NCI-H510A treated with DMSO at 0.1 percent for 48 hours (cell line): ENCODE data around the gene KMT2A.
"Not testable (repeated sequence)": the region's sequence is repeated elsewhere in the genome, so short reads cannot be mapped to it uniquely, and the experiment has no call there.

Experiments
- DNase-seq: peaks from one replicate; lab custom pipeline; 2025; lab: John Stamatoyannopoulos, UW

The KMT2A gene

DNA sequence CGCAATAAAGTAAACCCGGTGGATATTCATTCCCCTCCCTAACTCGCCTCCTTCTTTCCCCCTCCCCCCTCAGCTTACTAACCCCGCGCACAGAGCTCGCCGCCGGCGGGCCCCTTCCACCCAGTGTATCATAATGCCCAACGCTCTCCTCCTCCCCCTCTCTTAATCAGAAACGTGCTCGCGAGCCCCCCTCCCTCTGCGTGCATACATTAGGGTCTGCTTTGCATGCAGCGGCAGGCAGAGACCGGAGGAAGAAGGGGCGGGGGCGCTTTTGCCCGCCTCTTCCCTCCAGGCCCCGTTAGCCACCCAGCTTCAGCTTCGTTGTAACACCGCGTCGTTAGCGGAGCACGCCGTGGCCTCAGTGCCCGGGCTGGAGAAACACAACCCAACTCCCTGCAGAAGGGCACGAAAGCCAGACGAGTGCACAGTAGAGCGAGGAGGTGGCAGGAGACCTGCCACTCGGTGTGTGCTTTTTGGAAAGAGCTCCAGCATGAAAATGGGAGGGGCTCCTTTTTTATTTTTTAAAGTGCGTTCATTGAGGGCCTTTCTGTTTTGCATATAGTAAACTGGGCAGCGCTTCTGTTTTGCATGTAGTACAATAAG, 901 bp upstream of the KMT2A start:
- DNase-seq, result peak; percentile 83

DNA sequence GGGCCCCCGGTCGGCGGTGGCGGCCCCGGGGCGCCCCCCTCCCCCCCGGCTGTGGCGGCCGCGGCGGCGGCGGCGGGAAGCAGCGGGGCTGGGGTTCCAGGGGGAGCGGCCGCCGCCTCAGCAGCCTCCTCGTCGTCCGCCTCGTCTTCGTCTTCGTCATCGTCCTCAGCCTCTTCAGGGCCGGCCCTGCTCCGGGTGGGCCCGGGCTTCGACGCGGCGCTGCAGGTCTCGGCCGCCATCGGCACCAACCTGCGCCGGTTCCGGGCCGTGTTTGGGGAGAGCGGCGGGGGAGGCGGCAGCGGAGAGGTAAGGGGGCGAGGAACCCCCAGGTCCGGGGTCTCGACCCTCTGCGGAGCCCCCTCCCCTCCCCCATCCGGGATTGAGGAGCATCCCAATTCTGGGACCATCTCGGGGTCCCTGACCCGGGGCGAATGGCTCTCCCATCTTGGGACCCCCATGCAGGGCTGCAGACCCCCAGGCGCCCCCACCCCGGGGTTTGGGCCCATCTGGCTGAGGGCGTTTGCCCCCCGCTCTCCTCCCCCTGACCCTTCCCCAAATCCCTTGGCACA, 431 bp downstream of the KMT2A start:
- no peak for DNase-seq

DNA sequence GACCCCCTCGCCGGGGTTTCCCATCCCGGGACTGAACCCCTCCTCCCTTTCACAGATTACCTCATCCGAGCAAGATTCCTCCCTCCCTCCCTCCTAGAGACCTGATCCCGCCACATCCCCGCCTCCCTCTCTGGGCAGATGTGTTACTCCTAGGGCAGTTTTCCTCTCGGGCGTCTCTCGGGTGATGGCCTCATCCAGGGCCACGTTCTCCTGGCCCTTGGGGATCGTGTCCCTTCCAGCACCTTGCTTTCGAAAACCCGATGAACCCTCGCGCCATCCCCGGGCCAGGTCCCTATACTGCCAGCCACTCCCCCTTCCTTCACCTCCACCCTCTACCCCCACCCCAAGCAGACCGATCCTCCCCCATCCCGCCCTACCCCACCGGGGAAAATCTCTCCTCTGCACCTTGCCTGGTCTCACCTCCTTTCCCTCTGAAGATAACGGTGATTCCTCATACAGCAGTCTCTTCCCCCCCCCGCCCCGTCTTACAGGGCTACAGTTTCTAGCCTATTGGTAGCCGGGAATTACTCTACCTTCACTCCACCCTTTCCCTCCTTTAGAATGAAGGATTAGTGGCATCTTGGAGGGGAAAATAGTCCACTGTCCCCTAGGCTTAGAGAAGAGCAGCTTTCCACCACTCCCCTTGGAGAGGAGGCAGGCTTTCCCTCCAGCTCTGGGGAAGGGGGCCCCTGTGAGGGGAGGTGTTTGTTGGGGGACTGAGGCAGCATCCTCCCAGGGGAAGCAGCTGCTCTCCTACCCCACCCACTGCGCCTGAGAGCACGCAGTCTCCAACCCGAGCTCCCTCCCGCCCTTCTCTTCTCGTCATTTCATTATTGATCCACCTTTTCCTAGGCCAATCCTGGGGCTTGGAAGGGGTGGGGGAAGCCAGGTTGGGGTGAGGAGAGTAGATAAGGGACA, 1.2 kb downstream of the KMT2A start:
- DNase-seq, result peak; percentile 58

DNA sequence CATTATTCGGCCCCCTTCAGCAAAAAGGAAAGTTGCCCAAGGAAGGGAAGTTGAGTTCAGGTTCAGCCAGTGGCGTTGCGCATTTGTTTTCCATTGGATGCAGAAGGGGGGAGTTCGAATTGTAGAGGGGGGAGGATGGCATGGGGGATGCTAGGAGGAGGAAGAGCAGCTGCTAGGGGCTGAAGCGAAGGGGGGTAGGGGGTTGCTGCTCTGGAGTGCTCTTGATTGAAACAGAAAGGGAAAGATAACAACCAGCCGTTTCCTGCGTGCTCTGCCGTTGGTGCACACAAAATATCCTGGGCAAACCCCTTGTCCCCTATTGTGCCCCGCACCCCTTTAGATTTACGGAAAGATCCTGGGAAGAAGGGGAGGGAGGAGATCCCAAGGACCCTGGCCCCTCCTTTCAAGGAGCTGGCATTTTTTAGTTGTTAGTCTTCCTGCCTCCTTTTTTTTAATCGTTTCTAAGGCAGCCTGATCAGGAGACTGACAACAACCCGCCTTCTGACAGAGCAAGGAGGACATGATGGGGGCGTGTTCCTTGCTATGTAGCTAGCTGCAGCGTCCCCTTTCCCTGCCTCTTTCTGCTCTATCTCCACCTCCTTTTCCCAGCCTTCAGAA, 2.1 kb downstream of the KMT2A start:
- peak; percentile 49 for DNase-seq

DNA sequence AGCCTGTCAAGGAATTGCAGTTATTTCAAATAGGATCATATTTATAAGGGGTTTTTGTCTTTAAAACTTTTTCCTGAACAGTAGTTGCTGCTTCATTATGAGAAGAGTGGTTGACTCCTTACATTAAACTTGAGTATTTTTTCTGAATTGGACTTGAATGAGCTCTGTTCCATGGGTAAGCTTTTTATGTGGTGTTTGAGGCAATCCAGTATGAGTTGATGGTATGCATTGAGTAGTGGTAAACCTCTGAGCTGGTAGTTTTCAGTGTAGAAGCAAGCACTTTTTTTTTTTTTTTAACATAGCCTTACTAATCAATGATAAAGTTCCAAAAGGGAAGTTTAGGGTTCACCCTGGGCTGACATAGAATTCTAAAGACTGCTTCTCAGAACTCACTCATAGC, 3.4 kb downstream of the KMT2A start:
- no peak for DNase-seq

DNA sequence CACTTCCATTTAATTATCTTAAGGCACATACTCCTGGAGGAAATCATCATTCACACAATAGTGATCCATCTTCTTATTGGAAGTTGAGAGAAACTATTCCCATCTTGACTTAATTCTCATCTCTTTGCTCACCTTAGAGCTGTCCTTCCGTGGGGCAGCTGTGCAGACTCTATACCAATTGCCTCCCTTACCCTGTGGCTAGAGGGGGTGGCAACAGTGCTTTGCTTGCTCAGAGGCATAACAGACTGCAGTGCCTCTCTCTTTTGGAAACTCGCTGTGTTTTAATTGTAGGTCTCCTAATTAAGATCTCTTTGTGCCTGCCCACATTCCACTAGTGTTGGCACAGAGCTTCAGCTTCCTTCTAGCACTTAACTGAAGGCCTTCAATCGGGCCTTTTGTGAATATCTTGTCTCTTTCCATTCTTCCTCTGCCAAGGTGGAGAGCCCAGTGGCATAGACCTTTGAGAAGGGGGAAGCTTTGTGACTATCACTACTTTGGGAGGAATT, 5.5 kb downstream of the KMT2A start:
- no peak for DNase-seq

DNA sequence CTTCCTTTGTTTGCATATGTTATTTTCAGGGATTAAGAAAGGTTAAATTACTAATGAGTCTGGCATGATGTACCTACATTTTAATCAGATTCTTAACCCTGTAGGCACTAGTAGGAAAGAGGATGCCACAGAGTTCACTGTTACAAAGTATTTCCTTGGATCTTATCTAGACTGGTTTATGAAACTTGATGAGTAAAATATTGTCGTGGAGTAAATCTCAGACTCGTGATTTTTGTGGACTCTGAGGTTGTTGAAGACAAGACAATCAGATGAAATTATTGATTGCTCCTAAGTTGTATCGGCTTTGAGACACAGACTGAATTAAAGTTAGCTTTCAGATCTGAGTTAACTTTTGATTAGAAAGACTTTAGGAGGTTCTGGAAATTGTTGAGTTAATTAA, 6.0 kb downstream of the KMT2A start:
- DNase-seq, result no peak

DNA sequence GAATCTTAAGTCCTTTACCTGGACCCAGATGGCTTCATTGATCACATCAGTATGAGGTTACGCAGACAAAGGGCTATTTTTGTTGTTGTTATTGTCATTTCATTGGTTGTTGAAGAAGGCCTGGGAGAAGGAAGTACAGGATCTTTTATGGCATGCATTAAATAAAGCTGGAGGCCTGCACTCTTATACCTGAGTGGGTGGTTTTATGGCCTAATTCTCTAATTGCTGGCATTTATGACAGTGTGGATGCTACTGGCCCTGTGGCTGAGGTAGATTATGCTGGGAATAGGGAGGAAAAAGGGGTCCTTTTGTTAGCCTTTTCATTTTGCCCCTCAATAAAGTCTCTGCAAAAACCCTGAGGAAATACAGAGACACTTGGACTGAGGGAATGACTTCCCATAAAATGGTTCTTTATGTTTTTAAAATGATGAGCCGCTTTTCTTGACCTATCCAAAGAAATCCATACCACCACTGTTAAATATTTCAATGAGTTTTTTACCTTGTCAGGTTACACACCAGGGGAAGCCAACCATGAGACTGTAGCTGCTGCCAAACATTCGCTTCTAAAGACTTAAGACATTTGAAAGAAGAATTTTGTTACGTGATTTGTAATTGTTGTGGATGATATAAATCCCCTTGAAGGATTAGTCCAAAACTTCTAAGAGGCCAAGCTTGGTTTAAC, 6.8 kb downstream of the KMT2A start:
- no peak for DNase-seq

DNA sequence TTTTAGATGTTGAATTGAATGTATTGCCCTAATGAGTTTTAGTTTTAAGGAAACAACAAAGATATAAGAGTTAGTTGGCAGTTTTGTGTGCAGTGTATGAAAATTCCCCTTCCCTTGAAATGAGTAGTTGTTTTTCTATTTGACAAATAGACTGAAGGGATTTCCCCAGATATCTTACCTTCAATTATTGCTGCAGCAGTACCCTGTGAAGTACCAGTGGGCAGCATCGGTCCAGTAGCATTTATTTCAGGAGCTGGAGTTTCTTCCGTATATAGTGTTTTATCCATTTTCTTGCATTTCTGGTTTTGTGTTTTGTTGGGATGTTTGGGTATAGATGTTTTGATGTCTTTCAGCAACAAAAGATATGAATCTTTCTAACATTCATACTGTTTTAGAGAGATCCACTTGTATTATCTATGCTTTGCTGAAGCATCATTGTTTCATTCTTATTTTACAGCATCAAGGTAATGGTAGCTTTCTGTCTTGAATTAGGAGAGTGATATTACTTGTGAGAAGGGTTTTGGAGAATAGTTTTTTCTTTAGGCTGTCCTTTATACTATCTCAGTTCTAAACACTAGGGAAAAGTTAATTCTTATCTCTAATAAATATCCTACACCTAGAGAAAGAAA, 7.4 kb downstream of the KMT2A start:
- DNase-seq, result no peak

DNA sequence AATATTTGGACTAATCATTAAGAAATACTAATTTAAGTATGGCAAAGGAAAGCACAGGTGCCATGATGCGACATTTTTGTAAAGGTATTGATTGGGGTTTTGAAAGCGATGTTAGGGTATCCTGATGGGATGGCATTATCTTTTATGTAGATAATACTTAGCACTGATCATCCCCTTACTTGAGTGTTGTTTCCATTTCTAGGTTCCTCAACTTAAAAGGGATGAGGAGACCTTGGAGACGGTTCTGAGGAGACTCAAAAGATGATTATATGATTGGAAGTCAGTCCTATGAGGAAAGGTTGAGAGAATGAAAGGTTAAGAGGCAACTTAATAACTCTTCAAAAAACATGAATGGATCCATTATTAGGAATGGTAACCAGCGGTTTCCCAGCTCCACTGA, 11.1 kb downstream of the KMT2A start:
- no peak for DNase-seq

DNA sequence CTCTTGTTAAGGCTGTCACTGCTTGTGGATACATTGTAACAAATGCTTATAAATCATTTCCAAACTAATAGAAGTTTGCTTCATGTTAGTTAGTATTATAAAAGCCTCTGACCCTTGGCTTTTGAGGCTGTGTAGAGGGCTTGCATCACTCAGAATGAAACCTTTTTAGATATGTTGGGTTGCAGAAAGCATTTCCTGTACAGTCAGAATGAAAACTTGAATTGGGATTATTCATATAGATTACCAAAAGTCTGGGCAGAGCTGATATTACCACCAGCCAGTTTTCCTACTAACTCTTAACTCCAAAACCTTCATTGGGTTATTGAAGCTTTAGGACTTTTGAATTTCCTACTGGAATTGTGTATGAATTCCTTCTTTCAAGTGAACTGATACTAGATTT, 12.0 kb downstream of the KMT2A start:
- DNase-seq, result no peak

DNA sequence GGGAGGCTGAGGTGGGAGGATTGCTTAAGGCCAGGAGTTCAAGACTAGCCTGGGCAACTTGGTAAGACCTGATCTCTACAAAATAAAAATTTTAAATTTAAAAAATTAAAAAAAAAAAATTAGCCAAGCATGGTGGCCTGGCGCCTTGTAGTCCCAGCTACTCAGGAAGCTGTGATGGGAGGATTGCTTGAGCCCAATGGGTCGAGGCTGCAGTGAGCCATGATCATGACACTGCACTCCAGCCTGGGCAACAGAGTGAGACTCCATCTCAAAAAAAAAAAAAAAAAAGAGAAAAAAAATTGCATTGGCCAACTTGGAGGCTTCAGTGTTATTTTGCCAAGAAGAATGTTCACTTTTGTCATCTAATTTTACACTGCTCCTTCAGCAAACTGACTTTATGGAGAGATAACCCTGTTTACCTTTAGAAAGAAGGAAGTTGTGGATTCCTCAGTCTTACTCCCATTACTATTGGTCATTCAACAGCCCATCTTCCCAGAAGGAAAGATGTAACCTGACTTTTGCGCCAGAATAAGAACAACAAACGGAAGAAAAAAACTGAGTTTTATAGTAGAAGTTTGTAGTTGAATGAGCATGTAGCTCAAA, 13.1 kb downstream of the KMT2A start:
- no peak for DNase-seq

DNA sequence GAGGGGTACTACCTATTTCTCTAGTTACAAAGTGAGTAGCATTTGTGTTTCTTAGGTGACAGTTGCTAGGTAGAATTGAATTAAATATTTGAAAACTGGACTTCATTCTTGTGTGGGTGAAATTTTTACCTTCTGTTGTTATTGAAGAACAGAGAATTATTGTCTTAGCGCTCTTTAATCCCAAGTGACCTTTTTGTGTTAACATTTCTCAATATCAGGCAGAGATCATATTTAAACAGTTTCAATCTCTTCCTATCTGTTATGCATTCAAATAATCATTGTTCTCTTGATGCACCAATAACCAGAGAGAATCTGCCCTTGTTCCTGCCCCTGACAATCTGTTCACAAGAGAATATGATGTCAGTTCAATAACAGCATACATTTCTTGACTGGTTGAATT, 14.2 kb downstream of the KMT2A start:
- DNase-seq, result no peak

DNA sequence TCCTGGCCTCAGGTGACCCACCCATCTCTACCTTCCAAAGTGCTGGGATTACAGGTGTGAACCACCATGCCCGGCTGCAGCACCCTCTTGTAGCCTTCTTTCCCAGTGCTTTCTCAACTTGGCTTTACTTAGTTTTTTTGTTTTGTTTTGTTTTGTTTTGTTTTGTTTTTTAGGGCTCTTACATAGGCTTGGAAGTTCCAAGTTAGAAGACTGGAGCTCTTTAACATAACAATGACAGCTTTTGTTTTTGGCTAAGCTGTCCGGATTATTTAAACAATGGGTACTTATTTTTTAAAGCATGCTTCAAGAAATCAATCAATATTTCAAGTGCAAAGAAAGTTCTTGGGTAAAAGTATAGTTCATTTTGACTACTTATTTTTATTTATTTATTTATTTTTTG, 25.9 kb downstream of the KMT2A start:
- no peak for DNase-seq

DNA sequence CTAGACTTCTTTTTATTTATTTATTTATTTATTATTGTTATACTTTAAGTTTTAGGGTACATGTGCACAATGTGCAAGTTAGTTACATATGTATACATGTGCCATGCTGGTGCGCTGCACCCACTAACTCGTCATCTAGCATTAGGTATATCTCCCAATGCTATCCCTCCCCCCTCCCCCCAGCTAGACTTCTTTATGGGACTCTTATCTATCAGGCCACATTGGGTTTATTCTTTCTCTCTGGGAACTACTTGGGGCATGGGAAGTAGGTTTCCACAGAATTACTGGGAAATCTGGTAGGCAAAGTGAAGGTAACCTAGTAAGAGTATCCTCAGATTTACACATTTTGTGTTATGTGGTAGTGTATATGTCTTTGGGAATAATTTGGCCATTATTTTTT, 32.7 kb downstream of the KMT2A start:
- DNase-seq, result not testable (repeated sequence)

DNA sequence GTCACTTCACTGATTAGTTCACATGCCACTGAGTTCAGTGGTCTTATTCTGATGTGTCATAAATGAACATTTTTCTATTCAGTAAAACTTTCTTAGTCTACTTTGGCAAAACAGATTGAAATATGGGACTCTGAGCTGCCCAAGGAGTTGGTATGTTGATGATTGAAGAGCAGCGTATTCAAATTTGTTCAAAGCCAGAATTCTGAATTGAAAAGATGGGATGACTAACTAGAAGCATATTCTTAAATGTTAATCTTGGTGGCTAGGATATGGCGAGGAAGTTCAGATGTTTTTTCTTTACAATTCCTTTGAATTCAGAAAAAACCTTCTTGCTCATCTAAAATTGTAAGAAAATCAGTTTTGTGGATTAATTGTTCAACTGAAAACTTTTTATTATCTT, 34.7 kb downstream of the KMT2A start:
- no peak for DNase-seq

DNA sequence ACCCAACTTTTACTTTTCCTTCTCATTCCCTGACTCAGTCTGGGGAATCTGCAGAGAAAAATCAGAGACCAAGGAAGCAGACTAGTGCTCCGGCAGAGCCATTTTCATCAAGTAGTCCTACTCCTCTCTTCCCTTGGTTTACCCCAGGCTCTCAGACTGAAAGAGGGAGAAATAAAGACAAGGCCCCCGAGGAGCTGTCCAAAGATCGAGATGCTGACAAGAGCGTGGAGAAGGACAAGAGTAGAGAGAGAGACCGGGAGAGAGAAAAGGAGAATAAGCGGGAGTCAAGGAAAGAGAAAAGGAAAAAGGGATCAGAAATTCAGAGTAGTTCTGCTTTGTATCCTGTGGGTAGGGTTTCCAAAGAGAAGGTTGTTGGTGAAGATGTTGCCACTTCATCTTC, 37.2 kb downstream of the KMT2A start:
- DNase-seq, result no peak

DNA sequence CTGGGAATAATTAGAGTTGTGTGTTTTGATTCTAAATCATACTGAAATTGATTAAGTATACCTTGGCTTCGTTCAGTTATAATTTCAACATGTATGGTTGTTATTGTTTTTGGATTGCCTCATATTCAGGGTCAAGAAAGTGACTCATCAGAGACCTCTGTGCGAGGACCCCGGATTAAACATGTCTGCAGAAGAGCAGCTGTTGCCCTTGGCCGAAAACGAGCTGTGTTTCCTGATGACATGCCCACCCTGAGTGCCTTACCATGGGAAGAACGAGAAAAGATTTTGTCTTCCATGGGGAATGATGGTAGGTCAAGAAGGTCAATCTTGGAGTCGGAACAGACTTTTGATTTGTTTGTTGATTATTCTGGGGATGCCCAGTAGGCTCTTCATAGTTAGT, 40.4 kb downstream of the KMT2A start:
- no peak for DNase-seq

DNA sequence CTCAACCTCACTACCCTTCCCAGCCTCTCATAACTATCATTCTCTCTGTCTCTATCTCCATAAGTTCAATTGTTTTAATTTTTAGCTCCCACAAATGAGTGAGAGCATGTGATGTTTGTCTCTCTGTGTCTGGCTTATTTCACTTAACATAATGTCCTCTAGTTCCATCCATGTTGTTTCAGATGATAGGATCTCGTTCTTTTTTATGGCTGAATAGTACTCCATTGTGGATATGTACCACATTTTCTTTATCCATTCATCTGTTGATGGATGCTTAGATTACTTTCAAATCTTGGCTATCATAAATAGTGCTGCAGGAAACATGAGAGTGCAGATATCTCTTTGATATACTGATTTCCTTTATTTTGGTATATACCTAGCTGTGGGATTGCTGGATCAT, 44.9 kb downstream of the KMT2A start:
- DNase-seq, result not testable (repeated sequence)

DNA sequence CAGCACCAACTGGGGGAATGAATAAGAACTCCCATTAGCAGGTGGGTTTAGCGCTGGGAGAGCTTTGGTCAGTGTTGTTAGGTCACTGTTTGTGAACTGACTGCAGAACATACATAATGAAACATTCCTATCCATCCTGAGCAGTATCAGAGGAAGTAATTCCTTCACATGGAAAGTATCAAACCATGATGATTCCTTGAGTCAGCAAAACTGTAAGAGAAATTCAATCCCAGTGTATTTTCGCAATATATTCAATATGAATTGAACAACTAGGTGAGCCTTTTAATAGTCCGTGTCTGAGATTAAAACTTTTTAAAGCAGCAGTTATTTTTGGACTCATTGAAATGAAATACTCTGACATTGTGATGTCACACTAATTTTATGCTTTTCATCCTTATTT, 48.1 kb downstream of the KMT2A start:
- no peak for DNase-seq

DNA sequence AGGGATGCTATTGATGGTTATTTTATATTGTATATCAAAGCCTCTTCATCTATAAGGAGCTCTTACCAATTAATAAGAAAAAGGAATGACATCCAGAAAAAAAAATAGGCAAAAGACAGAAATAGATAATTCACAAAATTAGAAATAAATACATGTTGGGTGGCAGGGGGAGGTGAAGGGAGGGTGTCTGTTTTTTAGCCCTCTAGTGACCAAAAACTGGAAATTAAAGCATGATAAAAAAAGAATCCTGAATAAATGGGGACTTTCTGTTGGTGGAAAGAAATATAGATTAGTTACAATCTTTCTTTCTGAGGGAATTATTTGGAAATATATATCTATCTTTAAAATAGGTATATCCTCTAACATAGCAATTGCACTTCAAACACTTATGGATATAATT, 49.0 kb downstream of the KMT2A start:
- DNase-seq, result no peak
